ENCODE data around the gene EGFL7.

Gene EGFL7

GRCh38 chr9:136645352-136645902, 17.3 kb upstream of the EGFL7 start:
- no peak for DNase-seq

- no peak for DNase-seq
Observed at GRCh38 chr9:136645903-136646754, 16.6 kb upstream of the EGFL7 start.

GRCh38 chr9:136646827-136647711, 15.6 kb upstream of the EGFL7 start:
- DNase-seq, result no peak

GRCh38 chr9:136648751-136649150, 14.0 kb upstream of the EGFL7 start:
- DNase-seq, result no peak

- no peak for DNase-seq
Observed at GRCh38 chr9:136650021-136650420, 12.7 kb upstream of the EGFL7 start.

GRCh38 chr9:136650648-136651047, 12.1 kb upstream of the EGFL7 start:
- no peak for DNase-seq

GRCh38 chr9:136651860-136652259, 10.9 kb upstream of the EGFL7 start:
- no peak for DNase-seq

GRCh38 chr9:136653323-136654079, 9.2 kb upstream of the EGFL7 start:
- no peak for DNase-seq

- DNase-seq, result no peak
Observed at GRCh38 chr9:136654820-136655535, 7.7 kb upstream of the EGFL7 start.

- DNase-seq, result no peak
Observed at GRCh38 chr9:136655536-136656182, 7.1 kb upstream of the EGFL7 start.

- no peak for DNase-seq
Observed at GRCh38 chr9:136656183-136656738, 6.5 kb upstream of the EGFL7 start.

GRCh38 chr9:136656795-136657611, 5.7 kb upstream of the EGFL7 start:
- no peak for DNase-seq

- DNase-seq, result no peak
Observed at GRCh38 chr9:136657974-136658848, 4.5 kb upstream of the EGFL7 start.

GRCh38 chr9:136658849-136659535, 3.7 kb upstream of the EGFL7 start:
- DNase-seq, result no peak

GRCh38 chr9:136659861-136660784, 2.6 kb upstream of the EGFL7 start:
- no peak for DNase-seq

GRCh38 chr9:136660971-136661550, 1.7 kb upstream of the EGFL7 start:
- no peak for DNase-seq

All from NCI-H1092 (cell line).